ENCODE measurements around the gene CTTNBP2NL. TPM values are rescaled to one million over a fixed set of nuclear protein-coding genes. Genes with fewer than 3 reads are reported as not detected.

The CTTNBP2NL gene

DNA sequence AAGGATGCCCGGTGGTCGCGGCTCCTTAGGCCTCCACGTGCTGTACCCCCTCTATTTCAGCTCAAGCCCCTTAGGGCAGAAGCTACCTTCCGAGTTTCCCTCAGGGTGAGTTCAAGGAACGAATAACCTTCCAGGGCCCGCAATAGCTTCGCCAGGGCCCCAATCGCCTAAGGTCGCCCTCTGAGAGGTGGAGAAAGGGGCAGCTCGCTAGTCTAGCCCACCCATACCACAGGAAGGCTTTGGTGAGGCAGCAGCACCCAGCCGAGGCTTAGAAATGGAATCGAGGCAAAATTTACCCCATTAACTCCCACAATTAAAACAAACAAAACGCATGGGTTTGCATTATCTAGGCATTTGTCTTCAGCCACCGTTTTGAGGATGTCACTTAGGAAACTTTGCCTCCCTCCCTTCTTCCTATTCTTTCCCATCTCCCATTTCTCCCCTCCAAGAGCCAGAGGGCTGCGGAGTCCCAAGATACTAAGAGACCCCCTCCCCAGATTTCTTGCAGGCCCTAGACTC lies 113.7 kb downstream of the CTTNBP2NL start:
- no peak overlapping the region for H4K5ac ChIP-seq (ENCODE audit: low read length)
- H3K27ac ChIP-seq (ENCODE audit: low read depth, low read length) = no peak overlapping the region
- WGBS (ENCODE audit: extremely low coverage, insufficient coverage, low lambda C conversion rate) = no CpG with 5 or more reads among the region's 16 CpGs
- no peaks in the 10 kb centered on the region for H3K79me2 ChIP-seq (ENCODE audit: control insufficient read depth, insufficient read depth, low read length)
- H3K36me3 ChIP-seq (ENCODE audit: control insufficient read depth, insufficient read depth, low read length) = no peaks in the 10 kb centered on the region
- H3K9ac ChIP-seq (ENCODE audit: low read length) = peak overlapping the region; percentile 35
- no peak overlapping the region for H3K4me3 ChIP-seq (ENCODE audit: low read length)
- H3K18ac ChIP-seq (ENCODE audit: low read length) = peak overlapping the region; percentile 5
- H3K23ac ChIP-seq (ENCODE audit: low read length) = no peak overlapping the region
- no peak for DNase-seq
- no peak overlapping the region for H3K4ac ChIP-seq (ENCODE audit: low read depth, low read length)
- no peak overlapping the region for H2BK120ac ChIP-seq (ENCODE audit: low read depth, low read length)
- peaks cover 6% of the 10 kb centered on the region for H3K27me3 ChIP-seq (ENCODE audit: insufficient read depth, low read length, poor library complexity)
- H3K56ac ChIP-seq (ENCODE audit: low read length) = peak overlapping the region; percentile 79
- no peak overlapping the region for H2AK5ac ChIP-seq (ENCODE audit: low read length)
- H2BK15ac ChIP-seq (replicated peaks; ENCODE audit: low read depth) = no peak overlapping the region
- H3K79me1 ChIP-seq (ENCODE audit: low read length) = no peaks in the 10 kb centered on the region
- no peak overlapping the region for H4K8ac ChIP-seq (ENCODE audit: low read depth, low read length)
- peak overlapping the region; percentile 71 for H3K4me2 ChIP-seq (ENCODE audit: low read length)
- H3K4me1 ChIP-seq (ENCODE audit: control insufficient read depth, low read depth, low read length) = peaks cover 5% of the 10 kb centered on the region
- H2BK5ac ChIP-seq (ENCODE audit: low read length) = no peak overlapping the region

DNA sequence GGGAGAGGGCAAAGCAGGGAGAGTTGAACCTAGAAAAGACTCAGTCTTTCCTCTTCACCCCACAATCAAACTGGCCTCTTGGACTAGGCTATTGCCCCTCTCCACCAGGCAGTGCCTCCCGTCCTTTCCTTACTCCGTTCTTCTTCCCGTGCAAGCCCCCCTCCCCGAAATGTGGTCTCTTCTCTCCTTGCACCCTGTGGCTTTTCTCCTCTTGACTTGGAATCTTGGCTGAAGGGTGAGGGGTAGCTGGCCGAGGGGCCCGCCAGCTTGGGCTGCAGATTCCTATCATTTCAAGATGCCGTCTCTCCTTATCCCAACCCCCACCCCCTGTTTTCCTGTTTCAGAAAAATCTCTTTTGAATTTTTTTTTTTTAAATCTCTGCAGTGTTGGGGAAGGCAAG lies 114.3 kb downstream of the CTTNBP2NL start:
- Histone ChIP-seq H4K5ac (ENCODE audit: low read length) (no peak overlapping the region), H2BK120ac (ENCODE audit: low read depth, low read length) (no peak overlapping the region), H3K36me3 (ENCODE audit: control insufficient read depth, insufficient read depth, low read length) (no peaks in the 10 kb centered on the region), H3K4ac (ENCODE audit: low read depth, low read length) (no peak overlapping the region), H3K79me2 (ENCODE audit: control insufficient read depth, insufficient read depth, low read length) (no peaks in the 10 kb centered on the region), H3K27me3 (ENCODE audit: insufficient read depth, low read length, poor library complexity) (peaks cover 6% of the 10 kb centered on the region), H3K4me2 (ENCODE audit: low read length) (peak overlapping the region; percentile 7), H3K4me1 (ENCODE audit: control insufficient read depth, low read depth, low read length) (peaks cover 5% of the 10 kb centered on the region), H3K18ac (ENCODE audit: low read length) (peak overlapping the region; percentile 5), H3K27ac (ENCODE audit: low read depth, low read length) (no peak overlapping the region), H2BK5ac (ENCODE audit: low read length) (no peak overlapping the region), H3K23ac (ENCODE audit: low read length) (peak overlapping the region; percentile 3), H3K9ac (ENCODE audit: low read length) (peak overlapping the region; percentile 1), H3K56ac (ENCODE audit: low read length) (peak overlapping the region; percentile 45), H2AK5ac (ENCODE audit: low read length) (no peak overlapping the region), H3K79me1 (ENCODE audit: low read length) (no peaks in the 10 kb centered on the region), H4K8ac (ENCODE audit: low read depth, low read length) (no peak overlapping the region), H3K4me3 (ENCODE audit: low read length) (no peak overlapping the region), H2BK15ac (replicated peaks; ENCODE audit: low read depth) (no peak overlapping the region)
- DNase-seq = no peak
- WGBS (ENCODE audit: extremely low coverage, insufficient coverage, low lambda C conversion rate) = no CpG with 5 or more reads among the region's 7 CpGs

Small RNA genes within 50 kb of the gene (small RNA-seq; reads per million reads assigned to genes)
- gene RF01210 (ENCODE audit: insufficient read depth) = not detected

Measured in mesendoderm (in vitro differentiated cells).